Measurements from ENCODE around the gene METTL16.

The METTL16 gene

GRCh38 chr17:2416010-2416734 is 95.5 kb downstream of the METTL16 start:
- TF ChIP-seq TSHZ2 (CRISPR knock-in tag; IDR thresholded peaks at IDR 0.05), result no peak
- no peak for TF ChIP-seq ZFP30 (CRISPR knock-in tag; IDR thresholded peaks at IDR 0.05)
- TF ChIP-seq PATZ1 (CRISPR knock-in tag; IDR thresholded peaks at IDR 0.05; ENCODE audit: borderline replicate concordance), result no peak
- TF ChIP-seq PPARA (CRISPR knock-in tag; IDR thresholded peaks at IDR 0.05; ENCODE audit: borderline replicate concordance), result no peak
- TF ChIP-seq ZNF70 (CRISPR knock-in tag; IDR thresholded peaks at IDR 0.05), result no peak
- TF ChIP-seq CSRNP3 (CRISPR knock-in tag; IDR thresholded peaks at IDR 0.05), result no peak
- TF ChIP-seq RARB (CRISPR knock-in tag; IDR thresholded peaks at IDR 0.05), result no peak
- no peak for TF ChIP-seq ZNF565 (CRISPR knock-in tag; conservative IDR thresholded peaks at IDR 0.05; ENCODE audit: low read depth)
- TF ChIP-seq TOX (CRISPR knock-in tag; IDR thresholded peaks at IDR 0.05; ENCODE audit: borderline replicate concordance), result no peak
- TF ChIP-seq OSR1 (CRISPR knock-in tag; IDR thresholded peaks at IDR 0.05), result no peak
- no peak for TF ChIP-seq SNAI2 (CRISPR knock-in tag; IDR thresholded peaks at IDR 0.05)
- no peak for TF ChIP-seq ZFP3 (CRISPR knock-in tag; IDR thresholded peaks at IDR 0.05)
- TF ChIP-seq GLIS3 (CRISPR knock-in tag; IDR thresholded peaks at IDR 0.05), result no peak
- TF ChIP-seq CREB5 (CRISPR knock-in tag; IDR thresholded peaks at IDR 0.05; ENCODE audit: low read depth), result no peak
- TF ChIP-seq CSDC2 (CRISPR knock-in tag; IDR thresholded peaks at IDR 0.05), result no peak
- no peak for TF ChIP-seq ARNTL (CRISPR knock-in tag; IDR thresholded peaks at IDR 0.05; ENCODE audit: borderline replicate concordance, low read depth)
- ATAC-seq, result peak; percentile 91

- no peak for ATAC-seq
- TF ChIP-seq ZC3H10 (CRISPR knock-in tag; IDR thresholded peaks at IDR 0.05), result no peak
- TF ChIP-seq ESRRG (CRISPR knock-in tag; IDR thresholded peaks at IDR 0.05), result no peak
- TF ChIP-seq CREB5 (CRISPR knock-in tag; IDR thresholded peaks at IDR 0.05; ENCODE audit: low read depth), result no peak
- no peak for TF ChIP-seq ZFP3 (CRISPR knock-in tag; IDR thresholded peaks at IDR 0.05)
- no peak for TF ChIP-seq CSRNP3 (CRISPR knock-in tag; IDR thresholded peaks at IDR 0.05)
- TF ChIP-seq OSR1 (CRISPR knock-in tag; IDR thresholded peaks at IDR 0.05), result no peak
- no peak for TF ChIP-seq RARB (CRISPR knock-in tag; IDR thresholded peaks at IDR 0.05)
Measured at GRCh38 chr17:2415081-2415480, 96.6 kb downstream of the METTL16 start.

GRCh38 chr17:2414446-2415064 is 97.1 kb downstream of the METTL16 start:
- TF ChIP-seq PPARA (CRISPR knock-in tag; IDR thresholded peaks at IDR 0.05; ENCODE audit: borderline replicate concordance) (no peak), TSHZ2 (CRISPR knock-in tag; IDR thresholded peaks at IDR 0.05) (no peak), ZNF565 (CRISPR knock-in tag; conservative IDR thresholded peaks at IDR 0.05; ENCODE audit: low read depth) (no peak), PATZ1 (CRISPR knock-in tag; IDR thresholded peaks at IDR 0.05; ENCODE audit: borderline replicate concordance) (no peak)
- ATAC-seq, result no peak
